D721Med (cell line): Measurements from ENCODE around the gene RACK1.

Experiments
- DNase-seq: peaks from one replicate; pipeline ENCODE4 v3.0.0; 2011; ENCODE audit warnings: low spot score; ENCODE audit not compliant: insufficient read length
- FAIRE-seq: peaks from 2 replicates; lab custom pipeline; 2011; peaks lifted over from hg19 to GRCh38; lab: Jason Lieb, UNC
- CTCF ChIP-seq: IDR thresholded peaks from 2 replicates; pipeline ENCODE4 v1.5.1; 2012; ENCODE audit warnings: mild to moderate bottlenecking, control low read depth; ENCODE audit not compliant: insufficient read depth; ENCODE audit errors: missing control alignments

RACK1 gene

DNA sequence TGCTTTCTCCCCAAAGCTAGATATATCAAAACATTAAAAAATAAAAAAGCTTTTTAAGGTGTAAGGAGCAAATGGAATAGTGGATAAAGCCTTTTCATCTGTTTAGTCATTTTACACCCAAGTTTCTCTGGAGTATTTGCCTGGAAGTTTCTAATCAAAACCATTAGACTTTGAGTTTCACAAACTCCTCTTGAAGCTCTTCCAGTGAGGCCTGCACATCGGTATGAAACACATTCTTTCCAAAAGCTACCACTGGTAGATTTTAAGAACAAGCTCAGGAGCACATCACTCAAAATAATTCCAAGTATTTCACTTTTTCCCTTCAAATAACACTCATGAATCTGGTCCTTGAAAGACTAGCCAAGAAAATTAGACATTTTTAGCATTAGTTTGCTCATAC lies 11.6 kb upstream of the RACK1 start:
- FAIRE-seq (no peak), DNase-seq (no peak)
- TF ChIP-seq CTCF: no peak

GRCh38 chr5:181248277-181248676 lies 4.6 kb upstream of the RACK1 start:
- FAIRE-seq (no peak), DNase-seq (no peak)
- TF ChIP-seq CTCF: no peak

DNA sequence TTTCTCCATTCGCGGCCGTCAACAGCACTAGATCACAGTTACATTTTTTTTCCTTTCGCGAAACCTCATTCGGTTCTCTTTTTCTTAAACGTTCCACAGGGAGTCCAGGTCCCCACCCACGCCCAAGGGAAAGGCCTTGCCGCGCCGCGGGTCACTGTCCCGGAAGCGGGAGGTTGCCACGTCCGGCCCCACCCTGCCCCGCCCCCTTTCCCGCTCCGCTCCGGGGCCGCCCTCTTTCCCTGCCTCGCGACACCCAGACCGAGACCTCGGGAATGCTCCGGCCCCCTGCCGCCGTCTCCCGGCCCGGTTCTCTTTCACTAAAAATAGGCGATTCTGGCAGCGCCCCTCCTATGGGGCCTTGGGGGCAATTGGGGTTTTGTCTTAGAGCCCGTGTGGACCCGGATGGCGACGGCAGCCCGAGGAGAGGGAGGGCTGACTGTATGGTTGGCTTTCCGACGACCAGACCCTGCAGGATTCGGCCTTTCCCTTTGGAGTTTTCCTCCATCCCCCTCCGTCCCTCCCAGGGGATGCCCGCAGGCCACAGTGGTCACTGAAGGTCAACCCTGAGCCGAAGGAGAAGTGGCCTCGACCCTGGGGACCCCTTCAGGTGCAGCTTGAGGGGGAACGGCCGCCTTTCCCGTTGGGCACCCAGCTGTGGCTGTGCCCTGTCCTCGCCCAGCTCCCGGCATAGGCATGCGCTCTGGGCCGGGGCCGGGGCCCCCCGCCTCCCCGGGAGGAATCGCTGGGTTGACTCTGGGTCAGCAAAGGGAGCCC lies 2.8 kb upstream of the RACK1 start:
- FAIRE-seq: no peak
- peak; percentile 85 for DNase-seq
- no peak for TF ChIP-seq CTCF

DNA sequence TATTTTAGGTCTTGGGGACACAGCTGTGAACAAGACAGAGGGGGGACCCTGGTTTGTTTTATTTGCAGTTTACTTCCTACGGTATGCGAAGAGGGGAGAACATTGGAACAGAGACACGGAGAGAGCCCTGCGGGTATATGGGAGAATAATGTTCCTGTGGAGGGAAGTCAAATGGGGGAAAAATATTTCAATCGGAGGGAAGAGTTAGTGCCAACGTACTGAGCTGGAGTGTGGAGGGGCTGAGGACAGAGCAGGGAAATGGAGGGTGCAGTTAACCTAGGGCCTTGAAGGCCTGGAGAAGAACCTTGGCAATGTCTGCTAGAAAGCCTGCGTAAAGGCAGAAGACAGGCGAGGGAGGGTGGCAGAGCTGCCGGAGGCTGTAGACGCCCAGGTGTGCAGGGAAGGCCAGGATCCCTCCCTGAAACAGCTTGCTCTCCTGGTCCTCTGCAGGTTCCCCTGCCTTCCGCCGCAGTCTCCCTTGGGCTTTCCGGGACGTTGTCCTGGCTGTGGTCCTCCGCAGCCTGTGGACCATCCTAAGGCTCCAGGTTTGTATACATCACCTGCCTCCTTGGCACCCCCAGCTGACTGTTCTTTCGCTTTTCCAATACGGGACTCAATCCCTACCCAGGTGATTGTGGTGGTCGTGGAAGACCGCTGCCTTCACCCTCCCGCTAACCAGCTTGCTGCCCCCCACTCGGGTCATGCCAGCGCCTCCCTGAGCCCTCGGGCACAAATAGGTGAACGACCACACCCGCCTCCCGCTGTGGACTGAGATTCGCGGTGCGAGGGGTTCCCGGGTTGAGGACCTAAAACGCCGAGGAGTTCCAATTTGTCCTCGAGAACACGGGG lies 1.9 kb upstream of the RACK1 start:
- DNase-seq: no peak
- no peak for FAIRE-seq
- no peak for TF ChIP-seq CTCF

GRCh38 chr5:181243018-181243563 lies 615 bp downstream of the RACK1 start:
- no peak for DNase-seq
- no peak for FAIRE-seq
- TF ChIP-seq CTCF: no peak

DNA sequence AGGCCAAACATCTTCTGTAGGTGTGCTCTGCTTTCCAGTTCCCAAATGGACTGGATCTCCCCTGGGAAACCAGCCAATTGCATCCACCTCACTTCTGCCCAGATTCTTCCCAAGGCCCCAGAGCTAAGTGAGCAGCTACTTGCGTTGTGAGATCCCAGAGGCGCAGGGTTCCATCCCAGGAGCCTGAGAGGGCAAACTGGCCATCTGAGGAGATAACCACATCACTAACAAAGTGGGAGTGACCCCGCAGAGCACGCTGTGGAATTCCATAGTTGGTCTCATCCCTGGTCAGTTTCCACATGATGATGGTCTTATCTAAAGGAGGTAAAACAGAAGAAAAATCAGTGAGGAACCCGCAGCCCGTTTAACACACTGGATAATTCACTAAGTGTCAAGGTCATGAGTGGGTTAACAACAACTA lies 1.7 kb downstream of the RACK1 start:
- FAIRE-seq: no peak

More for the DNA sequence above, 1.7 kb downstream of the RACK1 start:
- DNase-seq: no peak
- TF ChIP-seq CTCF: no peak
